HG03439 (cell line): ENCODE data around the gene RASIP1.
A peak's percentile ranks its signal among the peaks of the same experiment; 100 is the strongest.
"Not testable (repeated sequence)": the region's sequence is repeated elsewhere in the genome, so short reads cannot be mapped to it uniquely, and the experiment has no call there.

Experiments used
- ATAC-seq: cut with Tn5 transposase; IDR thresholded peaks from one replicate; pipeline ENCODE4 v1.9.1; 2021; ENCODE audit warnings: mild to moderate bottlenecking, moderate library complexity; ENCODE audit not compliant: unreplicated experiment

Gene RASIP1

DNA sequence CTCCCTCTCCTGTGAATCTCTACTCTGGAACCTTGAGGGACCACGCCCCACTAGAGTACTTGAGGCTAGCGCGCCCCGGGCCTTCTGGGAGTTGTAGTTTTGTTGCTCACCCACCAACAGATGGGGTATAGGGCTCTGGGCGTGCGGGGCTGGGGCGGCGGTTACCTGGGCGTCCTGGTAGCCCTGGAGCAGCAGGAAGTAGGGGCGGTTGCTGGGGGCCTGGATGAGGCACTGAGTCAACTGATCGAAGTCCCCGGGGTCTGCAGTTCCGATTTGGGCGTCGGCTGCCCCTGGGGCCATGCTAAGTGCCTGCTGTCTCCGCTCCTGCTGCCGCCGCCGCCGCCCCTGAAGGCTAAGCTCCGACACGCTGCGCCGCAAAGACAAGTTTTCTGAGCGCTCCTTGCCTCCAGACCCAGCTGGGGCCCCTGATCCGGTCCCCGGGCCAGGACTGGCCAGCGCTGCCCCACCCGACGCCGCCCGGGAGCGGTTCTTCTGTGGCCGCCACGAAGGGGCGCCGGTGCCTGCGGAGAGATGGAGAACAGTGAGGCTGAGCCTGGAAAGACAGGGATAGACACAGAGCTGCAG is 5.3 kb downstream of the RASIP1 start:
- ATAC-seq, result no peak

DNA sequence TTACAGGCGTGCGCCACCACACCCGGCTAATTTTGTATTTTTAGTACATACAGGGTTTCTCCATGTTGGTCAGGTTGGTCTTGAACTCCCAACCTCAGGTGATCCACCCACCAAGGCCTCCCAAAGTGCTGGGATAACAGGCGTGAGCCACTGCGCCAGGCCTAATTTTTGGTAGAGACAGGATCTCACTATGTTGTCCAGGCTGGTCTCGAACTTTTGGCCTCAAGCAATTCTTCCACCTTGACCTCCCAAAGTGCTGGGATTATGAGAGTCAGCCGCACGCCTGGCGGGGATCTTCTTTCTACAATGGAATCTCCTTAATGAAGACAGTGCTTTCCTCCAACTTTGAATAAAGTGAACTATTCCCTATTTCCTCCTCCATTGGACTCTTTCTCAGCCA is 5.8 kb downstream of the RASIP1 start:
- ATAC-seq, result no peak

DNA sequence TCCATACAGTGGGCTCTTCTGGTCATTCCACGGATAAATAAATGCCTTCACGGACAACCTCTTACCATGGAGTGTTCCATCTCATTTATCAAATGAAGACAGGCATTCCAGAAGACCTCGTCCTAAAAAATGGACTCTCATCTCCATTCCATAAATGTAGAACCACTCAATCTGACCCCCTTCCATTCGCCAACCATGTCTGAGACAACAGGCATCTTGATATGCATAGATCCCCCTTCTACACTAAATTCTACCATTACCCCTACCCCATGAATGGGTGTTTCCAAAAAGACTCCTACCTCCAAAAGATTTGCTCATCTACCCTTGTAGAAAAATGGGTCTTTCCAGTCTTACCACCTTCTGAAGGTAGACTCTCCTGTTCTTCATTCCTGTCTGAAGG is 9.0 kb downstream of the RASIP1 start:
- ATAC-seq, result no peak

DNA sequence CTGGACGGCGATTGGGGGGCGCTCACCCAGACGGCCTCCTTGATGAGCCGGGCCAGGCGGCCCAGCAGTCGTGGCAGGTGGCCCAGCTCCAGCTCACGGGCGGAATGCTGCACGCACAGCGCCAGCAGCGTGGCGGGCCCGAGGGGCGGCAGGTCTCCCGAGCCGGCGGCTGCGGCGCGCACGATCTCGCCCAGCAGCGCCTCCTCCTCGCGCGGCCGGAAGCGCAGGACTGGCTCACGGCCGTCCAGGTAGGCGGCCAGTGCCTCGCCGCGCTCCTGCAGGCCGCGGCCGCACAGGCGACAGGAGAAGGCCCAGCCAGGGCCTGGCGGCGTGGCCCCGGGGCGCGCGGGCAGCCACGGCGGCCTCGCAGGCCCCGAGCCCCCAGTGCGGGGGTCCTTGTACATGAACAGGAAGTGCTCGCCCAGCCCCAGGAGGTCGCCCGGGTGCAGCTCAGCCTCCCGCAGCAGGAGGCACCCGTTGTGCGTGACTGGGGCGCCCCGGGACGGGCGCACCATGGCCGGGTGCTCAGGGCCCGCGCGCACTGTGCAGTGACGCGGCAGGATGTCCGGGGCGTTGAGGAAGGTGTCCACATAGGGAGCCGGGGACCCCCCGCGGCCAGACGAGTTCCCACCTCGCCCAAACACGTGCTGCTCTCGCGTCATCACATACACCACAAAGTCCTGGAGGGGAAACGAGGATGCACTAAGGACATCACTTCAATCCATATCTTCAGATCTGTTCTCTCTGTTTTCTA is 11.3 kb downstream of the RASIP1 start:
- ATAC-seq, result no peak

DNA sequence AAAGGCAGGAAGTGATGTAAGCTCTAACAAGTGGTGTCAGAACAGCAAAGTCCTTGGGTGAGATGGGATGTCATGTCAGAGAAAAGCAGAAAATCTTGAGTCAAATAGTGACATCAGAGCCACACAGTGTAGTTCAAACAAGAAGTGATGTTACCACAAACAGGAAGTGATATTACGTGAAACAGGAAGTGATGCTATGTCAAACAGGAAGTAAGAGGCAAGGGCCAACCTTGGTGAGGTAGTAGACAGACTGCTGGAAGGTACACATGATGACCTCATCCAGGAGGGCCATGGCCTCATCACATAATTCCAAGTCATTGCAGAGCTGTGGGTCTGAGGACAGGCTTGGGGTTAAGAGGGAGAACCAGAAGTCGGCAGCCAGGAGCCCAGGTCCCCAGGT is 13.9 kb downstream of the RASIP1 start:
- ATAC-seq, result no peak

DNA sequence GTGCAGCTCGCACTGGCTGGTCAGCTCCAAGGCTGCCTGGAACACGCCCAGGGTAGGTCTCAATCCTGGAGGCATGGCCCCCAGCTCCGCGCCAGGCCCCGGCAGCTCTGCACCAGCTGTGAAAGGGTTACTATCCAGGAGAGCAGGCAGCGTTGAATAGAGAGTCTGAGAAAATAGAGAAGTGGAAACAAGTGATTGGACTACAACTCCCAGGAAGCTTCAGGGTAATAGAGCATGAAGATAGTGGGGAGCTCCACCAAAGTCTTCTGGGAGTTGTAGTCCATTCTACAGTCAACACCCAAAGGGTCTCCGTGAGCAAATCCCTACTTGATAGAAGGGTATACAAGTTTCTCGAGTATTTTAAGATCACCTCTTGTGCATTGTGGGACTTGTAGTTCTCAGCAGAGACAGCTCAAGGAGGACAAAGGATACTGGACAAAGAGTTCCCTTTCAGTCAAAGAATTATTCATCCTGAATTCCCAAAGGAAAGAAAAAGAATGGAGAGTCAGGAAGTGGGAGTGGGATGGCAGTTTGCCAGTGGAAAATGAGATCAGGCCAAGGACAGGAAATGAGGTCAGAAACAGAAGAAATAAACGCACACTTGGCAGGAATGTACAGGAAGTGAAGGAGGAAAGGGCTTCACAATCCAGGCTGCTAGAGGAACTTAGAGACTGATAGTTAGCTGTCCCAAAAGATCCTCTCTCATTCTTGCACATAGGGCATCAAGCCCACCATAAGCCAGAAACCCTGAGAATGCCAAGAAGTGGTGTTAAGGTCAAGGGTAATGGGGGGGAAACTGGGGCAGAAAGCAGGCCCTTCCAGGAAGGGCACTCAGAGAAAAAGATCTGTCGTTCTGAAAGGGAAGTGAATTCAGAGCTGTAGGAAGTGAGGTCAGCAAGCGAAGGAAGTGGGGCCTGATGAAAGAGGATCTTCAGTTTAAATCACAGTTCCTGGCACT is 15.3 kb downstream of the RASIP1 start:
- ATAC-seq, result no peak

DNA sequence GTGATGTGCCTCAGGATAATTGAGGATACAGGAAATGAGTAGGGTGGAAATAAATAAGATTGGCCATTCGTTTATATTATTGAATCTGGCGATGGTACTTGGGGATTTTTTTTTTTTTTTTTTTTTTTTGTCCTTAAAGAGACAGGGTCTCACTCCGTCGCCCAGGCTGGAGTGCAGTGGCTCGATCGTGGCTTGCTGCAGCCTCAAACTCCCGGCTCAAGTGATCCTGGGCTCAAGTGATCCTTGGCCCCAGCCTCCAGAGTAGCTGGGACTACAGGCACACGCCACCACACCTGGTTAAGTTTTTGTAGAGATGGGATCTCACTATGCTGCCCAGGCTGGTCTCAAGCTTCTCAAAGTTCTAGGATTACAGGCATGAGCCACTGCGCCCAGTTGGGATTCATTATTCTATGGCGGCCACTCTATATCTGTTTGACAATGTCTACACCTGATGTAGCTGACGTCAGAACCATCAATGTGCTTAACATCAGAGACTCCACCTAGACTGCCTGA is 18.2 kb downstream of the RASIP1 start:
- ATAC-seq, result no peak

DNA sequence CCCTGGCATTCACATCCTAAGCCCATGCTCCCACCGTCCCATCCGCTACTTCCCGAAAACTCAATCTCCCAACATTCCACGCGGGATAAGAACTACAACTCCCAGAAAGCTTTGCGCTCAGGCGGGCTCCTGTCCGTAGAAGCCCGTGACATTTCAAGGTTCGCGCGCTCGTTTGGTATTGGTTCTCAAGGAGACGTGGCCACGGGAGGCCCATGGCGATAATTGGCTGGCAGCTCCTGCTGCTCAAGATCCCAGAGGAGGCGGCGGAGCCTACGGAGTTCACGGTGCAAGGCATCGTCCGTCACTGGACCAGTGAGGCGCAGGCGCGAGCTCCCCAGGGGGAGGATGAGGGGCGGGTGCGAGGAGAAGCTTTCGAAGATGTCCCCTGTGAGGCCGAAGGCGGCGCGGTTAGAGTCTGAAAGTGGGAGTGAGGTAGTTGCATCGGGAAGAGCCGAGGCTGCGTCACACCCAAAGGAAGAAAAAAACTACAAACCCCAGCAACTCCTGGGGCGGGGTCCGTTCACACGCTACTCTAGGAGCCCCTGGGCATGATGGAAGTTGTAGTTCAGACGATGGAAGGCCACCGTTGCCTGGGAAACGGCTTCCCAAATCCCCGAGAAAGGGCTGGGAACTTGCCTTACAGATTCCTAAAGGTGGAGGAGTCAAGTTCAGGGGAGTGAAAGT is 19.7 kb downstream of the RASIP1 start:
- ATAC-seq, result peak; percentile 78

DNA sequence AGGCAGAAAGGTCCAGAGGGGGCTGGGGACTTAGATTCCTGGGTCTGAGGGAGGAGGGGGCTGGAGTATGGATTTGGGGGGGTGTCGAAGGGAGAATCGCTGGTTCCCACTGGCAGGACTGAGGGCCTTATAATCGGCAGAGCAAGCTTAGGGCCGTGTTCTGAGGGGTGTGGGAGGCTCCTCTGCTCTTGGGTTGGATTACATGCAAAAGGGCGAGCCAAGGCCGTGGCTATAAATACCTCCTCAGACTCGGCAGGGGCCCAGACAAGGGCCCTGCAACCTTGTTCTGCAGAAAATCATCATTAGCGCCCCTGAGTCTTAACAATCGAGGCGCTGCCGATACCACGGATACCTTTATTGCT is 20.2 kb downstream of the RASIP1 start:
- ATAC-seq, result peak; percentile 1

DNA sequence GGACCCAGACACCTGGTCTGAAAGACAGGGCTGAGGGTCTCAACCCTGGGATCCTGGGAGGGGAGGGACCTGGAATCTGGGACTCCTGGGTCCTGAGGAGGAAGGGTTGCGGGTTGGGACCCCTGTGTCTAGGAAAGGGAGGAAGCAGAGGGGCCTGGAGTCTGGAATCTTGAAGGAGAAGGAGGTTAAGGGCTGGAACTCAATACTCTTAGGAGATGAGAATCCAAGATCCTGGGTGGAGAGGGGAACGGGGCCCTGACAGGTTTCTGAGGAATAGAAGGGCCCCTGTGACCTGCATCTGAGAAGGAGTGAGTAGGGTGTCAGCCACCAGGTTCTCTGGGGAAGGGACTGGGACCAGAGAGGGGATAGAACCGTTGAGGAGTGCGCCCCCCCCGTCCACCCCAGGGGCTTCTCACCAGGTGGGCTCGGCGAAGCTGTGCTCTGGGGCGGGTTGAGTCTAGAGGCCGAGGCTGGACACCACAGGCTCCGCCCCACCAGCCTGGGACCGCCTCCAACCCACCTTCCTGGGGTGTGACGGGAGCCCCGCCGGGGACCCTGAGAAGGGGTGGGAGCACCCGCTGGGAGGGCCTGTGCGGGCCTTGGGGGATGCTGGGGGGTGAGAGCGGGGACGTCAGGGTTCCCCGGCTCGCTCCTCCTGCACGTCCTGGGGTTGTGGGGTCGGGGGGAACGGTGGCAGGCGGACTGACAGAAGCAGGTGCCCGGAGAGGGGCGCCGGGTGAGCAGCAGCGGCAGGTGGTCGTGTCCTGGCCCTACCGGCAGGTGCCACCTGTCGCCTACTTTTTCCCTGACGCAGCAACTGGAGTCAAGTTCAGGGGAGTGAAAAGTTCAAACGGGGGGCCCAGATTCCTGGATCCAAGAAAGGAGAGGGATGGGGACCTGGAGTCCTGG is 20.9 kb downstream of the RASIP1 start, which contains the start of gene MAMSTR:
Gene MAMSTR (minus strand): TSS at position 463 of the 909 bp plus-strand sequence. CDS start 694 bp downstream, outside the sequence.
- ATAC-seq, result no peak

DNA sequence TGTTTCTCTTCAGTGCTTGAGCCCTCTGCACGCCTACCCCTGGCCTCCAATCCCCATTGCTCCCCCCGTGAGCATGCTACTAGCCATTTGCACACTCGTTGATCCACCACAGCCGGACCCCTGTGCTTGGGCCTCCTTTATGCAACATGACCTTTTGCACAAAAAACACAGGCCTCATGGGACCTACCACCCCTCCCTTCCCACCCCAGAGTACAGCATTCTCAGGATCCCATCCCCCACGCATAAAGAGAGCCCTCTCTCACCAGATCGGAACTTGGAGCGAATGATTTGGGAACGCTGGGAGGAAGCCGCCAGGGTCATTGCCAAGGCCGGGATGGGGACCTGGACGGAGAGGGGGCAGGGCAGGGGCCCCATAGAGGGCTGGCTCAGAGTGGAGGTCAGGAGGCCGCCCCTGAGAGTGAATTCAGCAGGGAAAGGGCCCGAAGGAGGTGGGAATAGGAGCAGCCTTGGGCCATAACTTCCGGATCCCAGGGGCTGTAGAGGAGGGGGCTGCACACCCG is 21.6 kb downstream of the RASIP1 start:
- ATAC-seq, result no peak

DNA sequence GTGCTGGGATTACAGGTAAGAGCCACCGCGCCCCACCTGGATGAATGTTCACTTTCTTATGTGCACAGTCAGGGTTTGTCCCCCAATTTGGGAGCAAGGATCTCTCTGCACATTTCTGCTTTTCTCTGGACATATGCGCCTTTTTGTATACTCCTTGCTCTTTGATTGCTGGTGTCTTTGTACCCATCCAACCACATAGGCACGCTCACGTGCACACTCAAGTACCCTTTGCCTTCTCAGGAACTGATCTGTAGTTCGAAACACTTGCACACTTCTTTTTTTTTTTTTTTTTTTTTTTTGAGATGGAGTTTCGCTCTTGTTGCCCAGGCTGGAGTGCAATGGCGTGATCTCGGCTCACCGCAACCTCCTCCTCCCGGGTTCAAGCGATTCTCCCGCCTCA is 22.3 kb downstream of the RASIP1 start:
- not testable (repeated sequence) for ATAC-seq

DNA sequence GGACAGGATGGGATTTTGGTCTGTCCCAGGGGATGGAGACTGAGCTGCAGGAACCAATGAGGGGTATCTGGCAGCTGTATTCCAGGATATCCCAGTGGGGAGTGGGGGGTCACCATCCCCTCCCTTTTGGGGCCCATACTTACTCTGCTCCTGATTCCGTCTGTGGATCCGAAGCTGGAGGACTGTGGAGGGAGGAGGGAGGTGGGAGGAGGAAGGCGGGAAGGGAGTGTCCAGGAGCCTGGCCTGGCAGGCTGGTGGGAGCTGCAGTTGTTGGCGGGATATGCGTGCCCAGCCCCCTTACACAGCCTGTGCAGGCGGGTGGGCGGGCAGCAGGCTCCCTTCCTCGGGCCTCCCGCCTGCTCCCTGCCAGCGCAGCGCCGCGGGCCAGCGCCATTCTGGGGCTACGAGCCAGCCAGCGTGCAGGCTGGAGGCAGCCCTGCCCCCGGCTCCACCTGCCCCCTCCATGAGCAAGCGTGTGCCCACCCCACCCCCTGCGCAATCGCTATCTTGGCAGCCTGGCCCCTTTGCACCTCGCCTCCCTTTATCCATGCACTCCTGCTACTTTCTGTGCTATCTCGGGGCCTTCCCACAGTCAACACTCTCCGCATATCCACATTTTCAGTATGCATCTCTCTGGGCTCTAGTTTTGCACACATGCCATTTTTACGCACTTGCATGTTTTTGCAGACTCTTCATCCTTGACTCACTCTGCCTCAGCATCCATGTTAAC is 23.7 kb downstream of the RASIP1 start:
- no peak for ATAC-seq

DNA sequence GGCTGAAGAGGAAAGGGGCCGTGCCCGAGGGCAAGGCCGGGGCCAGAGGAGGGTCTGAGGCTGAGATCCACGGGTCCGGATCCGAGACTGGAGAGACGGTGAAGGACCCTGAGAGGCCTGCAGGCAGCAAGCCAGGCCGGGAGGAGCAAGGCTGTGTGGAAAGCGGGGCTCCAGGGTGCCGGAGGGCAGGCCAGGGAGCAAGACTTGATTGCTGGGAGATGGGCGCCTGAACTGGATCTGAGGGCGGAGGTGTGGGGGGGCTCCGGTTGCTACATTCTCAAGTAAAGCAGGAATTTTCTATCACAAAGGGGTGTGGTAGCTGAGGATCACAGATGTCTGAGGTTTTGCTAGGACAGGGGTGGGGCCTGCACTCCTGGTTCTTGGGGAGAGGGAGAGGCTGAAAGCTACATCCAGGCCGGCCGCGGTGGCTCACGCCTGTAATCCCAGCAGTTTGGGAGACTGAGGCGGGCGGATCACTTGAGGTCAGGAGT is 24.7 kb downstream of the RASIP1 start:
- no peak for ATAC-seq

DNA sequence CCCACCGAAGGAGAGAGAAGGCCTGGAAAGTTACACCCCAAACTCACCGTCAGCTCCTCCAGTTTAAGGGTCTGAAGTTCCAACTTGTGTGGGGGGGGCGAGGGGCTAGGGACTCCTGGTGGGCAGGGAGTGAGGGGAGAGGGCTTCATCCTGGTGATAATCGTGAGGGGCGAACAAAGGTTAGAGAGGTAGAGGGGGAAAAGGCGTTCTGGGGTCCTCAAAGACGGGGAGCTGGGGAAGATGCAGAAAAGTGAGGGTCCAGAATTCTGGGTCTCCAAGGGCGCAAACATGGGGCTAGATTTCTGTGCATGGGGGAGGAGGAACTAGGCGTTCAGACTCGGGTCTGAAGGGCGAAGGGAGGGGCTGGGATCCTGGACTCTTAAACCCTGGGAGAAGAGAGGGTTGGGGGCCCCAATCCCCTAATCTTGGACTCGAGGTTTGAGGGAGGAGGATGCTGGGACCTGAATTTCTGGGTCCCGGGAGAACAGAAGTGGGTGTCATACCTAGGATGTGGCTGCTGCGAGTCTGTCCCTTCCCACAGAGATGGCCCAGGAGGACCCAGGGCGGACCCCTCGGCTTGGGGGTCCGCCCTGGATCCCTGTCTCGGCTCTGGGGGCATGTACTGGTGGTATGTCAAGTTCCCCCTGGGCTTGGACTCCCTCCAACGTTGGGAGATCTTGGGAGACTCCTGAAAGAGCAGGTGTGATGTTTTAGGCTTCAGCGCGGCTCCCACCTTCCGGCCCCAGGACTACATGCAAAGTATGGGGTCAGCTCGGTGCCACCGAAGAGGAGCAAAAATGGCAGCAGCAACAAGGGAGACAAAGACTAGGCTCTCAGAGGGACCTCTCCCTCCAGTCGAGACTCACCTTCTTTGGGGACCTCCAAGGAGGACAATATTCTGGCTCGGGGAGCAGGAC is 25.4 kb downstream of the RASIP1 start:
- ATAC-seq, result no peak

DNA sequence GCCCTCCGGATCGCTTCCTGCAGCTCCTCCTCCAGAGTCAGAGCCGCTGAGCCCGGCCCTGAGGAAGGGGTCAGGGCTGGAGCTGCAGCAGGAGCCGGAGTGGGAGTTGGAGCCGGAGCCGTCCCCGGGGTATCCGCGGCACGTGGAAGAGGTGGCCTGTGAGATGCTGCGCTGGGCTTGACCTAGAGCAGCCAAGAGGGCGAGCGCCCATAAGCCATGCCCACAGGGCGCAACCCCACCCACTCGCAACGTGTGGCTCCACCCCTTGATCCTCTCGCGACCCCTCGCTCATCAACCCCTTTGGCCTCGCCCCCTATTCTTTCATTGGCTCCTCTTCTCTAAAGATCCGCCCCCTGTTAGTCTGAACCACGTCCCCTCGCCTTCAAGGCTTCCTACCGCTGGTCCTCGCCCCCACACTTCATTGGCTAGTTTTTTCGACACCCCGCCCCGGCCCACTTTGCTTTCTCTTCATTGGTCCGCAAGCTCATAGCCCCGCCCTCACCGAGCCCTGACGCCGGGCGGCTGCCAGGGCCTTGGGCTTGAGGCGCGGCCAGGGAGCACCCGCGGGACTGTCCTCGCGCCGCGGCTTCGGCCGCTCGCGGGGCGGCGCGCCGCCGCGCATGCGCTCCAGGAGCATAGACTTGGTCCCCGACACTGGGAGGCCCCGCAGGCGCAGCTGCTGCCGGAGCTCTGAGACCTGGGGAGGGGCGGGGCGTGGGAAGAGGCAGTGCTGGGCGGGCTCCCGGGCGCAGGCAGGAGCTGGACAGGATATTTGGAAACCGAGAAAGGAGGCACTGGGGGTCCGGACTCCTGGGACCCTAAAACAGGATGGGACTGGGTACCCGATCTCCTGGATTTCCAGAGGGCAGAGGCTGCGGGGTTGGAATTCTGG is 26.3 kb downstream of the RASIP1 start:
- peak; percentile 92 for ATAC-seq
